Activated naive CD4-positive, alpha-beta T cell treated with anti-CD3 and anti-CD28 coated beads, Interleukin-2, amount 50 U/mL, for 72 hours (primary cell): Measurements from ENCODE around the gene LPCAT1. TPM values are rescaled to one million over a fixed set of nuclear protein-coding genes. Genes with fewer than 3 reads are reported as not detected.

Experiments
- ATAC-seq, 2 donors: fragments of 150-1000 bp; cut with Tn5 transposase; 2 replicates each; pipeline ENCODE4 v1.10.0; 2021; ENCODE audit warnings: mild to moderate bottlenecking in 2 of 2, moderate library complexity in 2 of 2
- DNase-seq, 2 donors: peaks; one replicate each; pipeline ENCODE4 v3.0.0; 2021 to 2022; ENCODE audit warnings: low spot score in 2 of 2
- H3K27ac Mint-ChIP-seq, 2 donors: one replicate each; pipeline ENCODE4 v1.8.0; 2022; ENCODE audit warnings: mild to moderate bottlenecking in 2 of 2, mixed read lengths in 2 of 2
- H3K36me3 Mint-ChIP-seq, 2 donors: one replicate each; pipeline ENCODE4 v1.8.0; 2022; ENCODE audit warnings: mixed read lengths in 2 of 2
- H3K9me3 Mint-ChIP-seq, 2 donors: one replicate each; pipeline ENCODE4 v1.8.0; 2022; ENCODE audit warnings: mixed read lengths in 2 of 2
- total RNA-seq, 2 donors: library from RNA; stranded (reverse); gene quantifications; one replicate each; pipeline ENCODE4 v1.2.3, GENCODE V29; 2022

LPCAT1 gene
- total RNA-seq, 2 donors from 2014 or later = 29.2 to 37.6 TPM

DNA sequence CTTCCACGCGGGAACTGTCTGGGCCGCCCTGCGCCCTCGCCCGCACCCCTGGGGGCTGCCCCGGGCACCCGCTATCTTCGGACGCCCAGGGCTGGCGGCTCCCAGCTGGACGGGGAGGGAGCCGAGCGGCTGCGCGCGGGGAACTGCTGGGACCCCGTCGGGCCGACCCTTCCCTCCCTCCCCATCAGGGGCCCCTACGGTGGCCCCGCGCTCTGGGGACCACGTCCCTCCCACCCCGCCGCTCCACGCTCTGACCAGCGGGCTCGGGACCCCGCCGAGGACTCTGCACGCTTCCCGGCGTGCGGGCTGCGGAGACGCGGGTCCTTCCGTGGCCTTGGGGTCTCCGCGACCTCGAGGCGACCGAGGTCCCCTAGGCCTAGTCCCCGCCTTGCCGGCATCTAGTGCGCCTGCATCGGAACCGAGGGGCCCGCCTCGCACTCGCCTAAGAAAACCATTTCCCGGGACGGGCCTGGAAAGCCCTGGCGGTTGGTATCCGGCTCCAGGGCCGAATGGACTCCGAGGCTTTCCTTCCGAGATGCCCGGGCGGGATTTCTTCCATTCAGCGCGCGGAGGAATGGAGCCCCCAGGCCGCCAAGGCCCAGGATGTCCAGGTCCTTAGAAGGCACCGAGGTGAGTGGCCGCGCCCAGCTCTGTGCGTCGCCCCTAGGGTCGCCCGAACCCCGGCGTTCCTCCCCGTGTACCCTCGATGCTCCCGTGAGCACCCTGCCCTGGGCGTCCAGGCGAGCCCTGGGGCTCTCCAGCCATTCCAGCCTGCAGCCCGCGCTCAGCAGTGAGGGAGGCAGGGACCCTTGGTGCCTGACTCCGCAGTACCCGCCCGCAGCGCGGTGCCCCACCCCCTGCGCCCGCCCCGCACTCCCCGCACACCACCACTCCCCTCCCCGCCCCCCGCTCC lies 77.8 kb downstream of the LPCAT1 start:
- peaks cover 0 to under 1% of the 10 kb centered on the region in 2 donors for H3K9me3 Mint-ChIP-seq
- ATAC-seq (peak in 1 of 2 donors; percentile 17), DNase-seq (no peak)
- no peaks in the 10 kb centered on the region for H3K36me3 Mint-ChIP-seq
- no peak overlapping the region for H3K27ac Mint-ChIP-seq

GRCh38 chr5:1445313-1445688 lies 78.5 kb downstream of the LPCAT1 start, which contains the start of gene SLC6A3:
TSS of gene SLC6A3 (minus strand) at chr5:1445440. CDS start at chr5:1443197, 2,243 bp downstream.
- ATAC-seq (peak in 1 of 2 donors; percentile 55), DNase-seq (no peak)
- H3K36me3 Mint-ChIP-seq = peaks cover 0 to 5% of the 10 kb centered on the region in 2 donors
- peaks cover under 1 to 7% of the 10 kb centered on the region in 2 donors for H3K9me3 Mint-ChIP-seq
- H3K27ac Mint-ChIP-seq = no peak within 1 kb of the TSS

- peaks cover 0 to 7% of the 10 kb centered on the region in 2 donors for H3K36me3 Mint-ChIP-seq
- no peak for ATAC-seq
- peaks cover 5 to 12% of the 10 kb centered on the region in 2 donors for H3K9me3 Mint-ChIP-seq
- no peak overlapping the region for H3K27ac Mint-ChIP-seq
- DNase-seq = no peak
These were observed 79.2 kb downstream of the LPCAT1 start for GRCh38 chr5:1444361-1445189.

DNA sequence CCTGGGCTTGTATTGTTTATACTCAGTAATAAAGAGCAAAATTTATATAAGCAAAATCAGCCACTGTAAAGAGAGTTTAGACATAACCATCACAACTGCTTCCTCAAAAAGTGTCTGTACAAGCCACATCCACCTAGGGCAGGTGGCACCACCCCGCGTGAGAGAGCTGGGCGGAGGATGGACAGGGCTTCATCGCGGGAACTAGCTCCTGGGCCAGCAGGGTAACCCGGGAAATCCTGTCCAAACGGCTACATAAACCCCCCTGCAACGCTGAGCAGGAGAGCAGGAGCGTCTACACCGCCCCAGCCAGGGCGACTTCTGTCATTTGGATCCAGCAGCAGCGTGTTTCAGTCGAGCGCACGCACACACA lies 79.8 kb downstream of the LPCAT1 start:
- ATAC-seq (no peak), DNase-seq (no peak)
- Mint-ChIP-seq H3K27ac (no peak overlapping the region), H3K36me3 (peaks cover 0 to 7% of the 10 kb centered on the region in 2 donors), H3K9me3 (peaks cover 5 to 12% of the 10 kb centered on the region in 2 donors)

DNA sequence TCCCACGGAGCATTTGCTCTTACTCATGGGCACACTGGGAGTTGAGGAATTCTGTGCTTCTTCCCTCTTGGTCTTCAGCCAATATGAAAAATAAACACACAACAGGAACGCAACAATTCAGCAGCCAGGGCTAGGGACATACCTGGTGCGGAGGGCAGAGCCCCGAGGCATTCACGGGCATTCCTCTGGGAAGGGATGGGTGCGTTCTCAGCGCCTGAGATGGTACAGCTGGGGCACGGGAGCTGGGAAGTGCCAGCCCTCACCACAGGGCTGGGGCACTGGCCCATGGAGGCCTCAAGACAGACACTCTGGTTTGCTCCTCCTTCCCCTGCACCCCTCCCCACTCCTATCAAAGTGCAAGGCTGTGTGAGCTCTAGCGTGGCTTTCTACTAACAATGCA lies 80.6 kb downstream of the LPCAT1 start:
- no peak for ATAC-seq
- DNase-seq = no peak
- Mint-ChIP-seq H3K27ac (no peak overlapping the region), H3K36me3 (peaks cover 0 to 7% of the 10 kb centered on the region in 2 donors), H3K9me3 (peaks cover 5 to 12% of the 10 kb centered on the region in 2 donors)

- ATAC-seq = no peak
- DNase-seq = no peak
- peaks cover 5 to 12% of the 10 kb centered on the region in 2 donors for H3K9me3 Mint-ChIP-seq
- H3K36me3 Mint-ChIP-seq = peaks cover 0 to 7% of the 10 kb centered on the region in 2 donors
- no peak overlapping the region for H3K27ac Mint-ChIP-seq
These were observed 81.3 kb downstream of the LPCAT1 start for GRCh38 chr5:1442222-1443145.

GRCh38 chr5:1441166-1441865 lies 82.4 kb downstream of the LPCAT1 start:
- ATAC-seq (no peak), DNase-seq (no peak)
- H3K9me3 Mint-ChIP-seq = peaks cover 5 to 12% of the 10 kb centered on the region in 2 donors
- no peak overlapping the region for H3K27ac Mint-ChIP-seq
- peaks cover 0 to 7% of the 10 kb centered on the region in 2 donors for H3K36me3 Mint-ChIP-seq

DNA sequence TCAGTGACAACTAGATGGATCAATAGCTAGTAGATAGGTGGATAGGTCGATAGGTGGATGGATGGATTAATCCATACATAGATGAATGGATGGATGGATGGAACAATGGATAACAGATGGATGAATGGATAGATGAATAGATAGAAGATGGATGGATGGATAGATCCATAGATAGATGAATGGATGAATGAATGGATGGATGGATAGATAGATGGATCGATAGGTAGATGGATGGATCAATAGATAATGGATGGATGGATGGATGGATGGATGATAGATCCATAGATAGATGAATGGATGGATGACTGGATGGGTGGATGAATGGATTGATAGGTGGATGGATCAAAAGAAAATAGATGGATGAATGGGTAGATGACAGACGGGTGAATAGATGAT lies 83.7 kb downstream of the LPCAT1 start:
- H3K36me3 Mint-ChIP-seq = peaks cover 0 to 7% of the 10 kb centered on the region in 2 donors
- DNase-seq (no peak), ATAC-seq (no peak)
- peaks cover 5 to 12% of the 10 kb centered on the region in 2 donors for H3K9me3 Mint-ChIP-seq
- H3K27ac Mint-ChIP-seq = no peak overlapping the region

- Mint-ChIP-seq H3K36me3 (peaks cover 0 to 7% of the 10 kb centered on the region in 2 donors), H3K9me3 (peaks cover 5 to 12% of the 10 kb centered on the region in 2 donors), H3K27ac (no peak overlapping the region)
- ATAC-seq (no peak), DNase-seq (no peak)
These were observed 84.2 kb downstream of the LPCAT1 start for GRCh38 chr5:1439388-1440097.

DNA sequence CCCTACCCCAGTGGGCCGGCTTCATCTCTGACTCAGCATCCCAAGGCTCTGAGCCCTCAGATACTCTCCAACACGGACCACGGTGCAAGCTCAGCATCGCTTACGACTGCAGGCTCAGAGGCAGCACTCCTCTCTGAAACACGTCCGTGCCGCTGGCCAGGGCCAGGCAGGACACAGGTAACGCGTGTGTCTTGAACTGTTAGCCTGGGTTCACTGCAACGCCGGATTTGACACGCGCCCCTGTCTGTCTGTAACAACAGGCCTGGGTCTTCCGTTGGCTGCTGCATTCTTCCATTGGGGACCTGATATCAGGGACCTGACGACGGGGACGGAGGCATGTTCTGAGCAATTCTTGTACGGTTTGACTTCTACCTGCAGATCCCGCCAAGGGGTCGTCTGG lies 84.9 kb downstream of the LPCAT1 start:
- Mint-ChIP-seq H3K9me3 (peaks cover 6 to 12% of the 10 kb centered on the region in 2 donors), H3K27ac (no peak overlapping the region), H3K36me3 (peaks cover 0 to 7% of the 10 kb centered on the region in 2 donors)
- no peak for ATAC-seq
- no peak for DNase-seq

GRCh38 chr5:1437876-1438559 lies 85.7 kb downstream of the LPCAT1 start:
- peaks cover 13 to 19% of the 10 kb centered on the region in 2 donors for H3K9me3 Mint-ChIP-seq
- no peak overlapping the region for H3K27ac Mint-ChIP-seq
- no peak for DNase-seq
- H3K36me3 Mint-ChIP-seq = peaks cover 0 to 7% of the 10 kb centered on the region in 2 donors
- no peak for ATAC-seq

- H3K9me3 Mint-ChIP-seq = peaks cover 13 to 19% of the 10 kb centered on the region in 2 donors
- ATAC-seq (no peak), DNase-seq (no peak)
- H3K36me3 Mint-ChIP-seq = peaks cover 0 to 7% of the 10 kb centered on the region in 2 donors
- H3K27ac Mint-ChIP-seq = no peak overlapping the region
These were observed 86.4 kb downstream of the LPCAT1 start for GRCh38 chr5:1437226-1437829.

- ATAC-seq (no peak), DNase-seq (no peak)
- H3K36me3 Mint-ChIP-seq = peaks cover 0 to 7% of the 10 kb centered on the region in 2 donors
- H3K9me3 Mint-ChIP-seq = peaks cover 13 to 19% of the 10 kb centered on the region in 2 donors
- H3K27ac Mint-ChIP-seq = no peak overlapping the region
These were observed 87.1 kb downstream of the LPCAT1 start for GRCh38 chr5:1436681-1437080.

DNA sequence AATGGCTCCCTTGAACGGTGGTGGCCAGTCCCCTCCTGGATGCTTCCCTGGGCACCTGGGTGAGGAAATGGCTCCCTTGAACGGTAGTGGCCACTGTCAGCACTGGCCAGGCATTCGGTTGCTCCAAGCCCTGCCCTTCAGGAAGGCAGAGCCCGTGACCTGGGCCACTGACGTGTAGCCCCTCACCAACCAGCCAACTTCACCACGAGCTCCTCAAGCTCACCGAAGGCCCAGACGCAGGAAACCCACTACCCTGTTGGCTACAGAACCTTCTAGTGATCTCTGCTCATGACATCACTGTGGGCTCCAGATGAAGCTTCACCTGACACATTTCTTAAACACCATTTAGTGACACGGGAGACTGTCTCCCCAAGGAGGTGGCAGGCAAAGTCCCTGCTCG lies 87.7 kb downstream of the LPCAT1 start:
- Mint-ChIP-seq H3K36me3 (peaks cover 0 to 7% of the 10 kb centered on the region in 2 donors), H3K9me3 (peaks cover 13 to 19% of the 10 kb centered on the region in 2 donors), H3K27ac (no peak overlapping the region)
- DNase-seq = no peak
- ATAC-seq = no peak
